ENCODE data around the gene ELF2. TPM values are rescaled to one million over a fixed set of nuclear protein-coding genes. Genes with fewer than 3 reads are reported as not detected.
"Not testable (repeated sequence)": the region's sequence is repeated elsewhere in the genome, so short reads cannot be mapped to it uniquely, and the experiment has no call there.

ELF2 gene
- total and polyA plus RNA-seq, 5 donors, result 15.6 to 44.0 (median 42.7) TPM

- ATAC-seq (no peak), DNase-seq (no peak)
- WGBS, result 90% methylated on average over 4 of the region's 4 CpGs
- intact Hi-C loops (cut with DNase I), result no loop called here
- peak overlapping the region; percentile 24 for H3K27ac ChIP-seq (ENCODE audit: low read length)
- H3K9me3 ChIP-seq (ENCODE audit: control insufficient read depth, low read length), result no peaks in the 10 kb centered on the region
- no peaks in the 10 kb centered on the region for H3K4me1 ChIP-seq (ENCODE audit: control insufficient read depth, insufficient read depth, low read length)
- H3K4me3 ChIP-seq (ENCODE audit: low read length), result no peak overlapping the region
- no peaks in the 10 kb centered on the region for H3K27me3 ChIP-seq (ENCODE audit: control insufficient read depth, insufficient read depth)
Observed at GRCh38 chr4:139078926-139079325, 98.1 kb downstream of the ELF2 start.

- 33% methylated on average over 1 of the region's 1 CpG for WGBS
- no peaks in the 10 kb centered on the region for H3K9me3 ChIP-seq (ENCODE audit: control insufficient read depth, low read length)
- H3K4me3 ChIP-seq (ENCODE audit: low read length), result no peak overlapping the region
- DNase-seq (no peak), ATAC-seq (no peak)
- no peaks in the 10 kb centered on the region for H3K4me1 ChIP-seq (ENCODE audit: control insufficient read depth, insufficient read depth, low read length)
- H3K27me3 ChIP-seq (ENCODE audit: control insufficient read depth, insufficient read depth), result no peaks in the 10 kb centered on the region
- intact Hi-C loops (cut with DNase I), result no loop called here
- H3K27ac ChIP-seq (ENCODE audit: low read length), result no peak overlapping the region
Observed at GRCh38 chr4:139077567-139078355, 99.3 kb downstream of the ELF2 start.

- no peak overlapping the region for H3K4me3 ChIP-seq (ENCODE audit: low read length)
- intact Hi-C loops (cut with DNase I), result no loop called here
- peak; percentile 75 to 84 for ATAC-seq
- H3K9me3 ChIP-seq (ENCODE audit: control insufficient read depth, low read length), result no peaks in the 10 kb centered on the region
- no peak for DNase-seq
- H3K27me3 ChIP-seq (ENCODE audit: control insufficient read depth, insufficient read depth), result no peaks in the 10 kb centered on the region
- WGBS, result 77% methylated on average over 1 of the region's 1 CpG
- H3K4me1 ChIP-seq (ENCODE audit: control insufficient read depth, insufficient read depth, low read length), result no peaks in the 10 kb centered on the region
- no peak overlapping the region for H3K27ac ChIP-seq (ENCODE audit: low read length)
Observed at GRCh38 chr4:139076016-139076744, 100.8 kb downstream of the ELF2 start.

GRCh38 chr4:139060591-139060990, 116.4 kb downstream of the ELF2 start:
- no peak for DNase-seq

GRCh38 chr4:139059026-139059425, 118.0 kb downstream of the ELF2 start:
- H3K9me3 ChIP-seq (ENCODE audit: control insufficient read depth, low read length); H3K27ac ChIP-seq (ENCODE audit: low read length); H3K4me1 ChIP-seq (ENCODE audit: control insufficient read depth, insufficient read depth, low read length); DNase-seq; H3K27me3 ChIP-seq (ENCODE audit: control insufficient read depth, insufficient read depth); H3K4me3 ChIP-seq (ENCODE audit: low read length); intact Hi-C loops (cut with DNase I): not testable (repeated sequence)
- peak; percentile 35 to 39 for ATAC-seq
- 53% methylated on average over 4 of the region's 4 CpGs for WGBS

More at GRCh38 chr4:139060591-139060990, 116.4 kb downstream of the ELF2 start:
- Histone ChIP-seq H3K27ac (ENCODE audit: low read length) (no peak overlapping the region), H3K4me3 (ENCODE audit: low read length) (no peak overlapping the region), H3K9me3 (ENCODE audit: control insufficient read depth, low read length) (no peaks in the 10 kb centered on the region), H3K4me1 (ENCODE audit: control insufficient read depth, insufficient read depth, low read length) (peaks cover 5% of the 10 kb centered on the region), H3K27me3 (ENCODE audit: control insufficient read depth, insufficient read depth) (no peaks in the 10 kb centered on the region)
- no peak for ATAC-seq
- intact Hi-C loops (cut with DNase I), result no loop called here
- WGBS, result 96% methylated on average over 3 of the region's 3 CpGs

GRCh38 chr4:139054791-139055505, 122.1 kb downstream of the ELF2 start:
- no peak overlapping the region for H3K27ac ChIP-seq (ENCODE audit: low read length)
- peaks cover 5% of the 10 kb centered on the region for H3K4me1 ChIP-seq (ENCODE audit: control insufficient read depth, insufficient read depth, low read length)

GRCh38 chr4:139053909-139054308, 123.1 kb downstream of the ELF2 start:
- Histone ChIP-seq H3K4me1 (ENCODE audit: control insufficient read depth, insufficient read depth, low read length) (peaks cover under 1% of the 10 kb centered on the region), H3K9me3 (ENCODE audit: control insufficient read depth, low read length) (no peaks in the 10 kb centered on the region), H3K27me3 (ENCODE audit: control insufficient read depth, insufficient read depth) (no peaks in the 10 kb centered on the region), H3K4me3 (ENCODE audit: low read length) (no peak overlapping the region), H3K27ac (ENCODE audit: low read length) (no peak overlapping the region)
- DNase-seq (no peak), ATAC-seq (peak; percentile 40 to 53)
- WGBS, result 79% methylated on average over 1 of the region's 1 CpG
- intact Hi-C loops (cut with DNase I), result no loop called here

More at GRCh38 chr4:139054791-139055505, 122.1 kb downstream of the ELF2 start:
- Histone ChIP-seq H3K4me3 (ENCODE audit: low read length) (no peak overlapping the region), H3K9me3 (ENCODE audit: control insufficient read depth, low read length) (no peaks in the 10 kb centered on the region), H3K27me3 (ENCODE audit: control insufficient read depth, insufficient read depth) (no peaks in the 10 kb centered on the region)
- WGBS, result 36% methylated on average over 1 of the region's 1 CpG
- intact Hi-C loops (cut with DNase I), result no loop called here
- DNase-seq, result no peak
- ATAC-seq, result no peak

- intact Hi-C loops (cut with DNase I), result no loop called here
- Histone ChIP-seq H3K27me3 (ENCODE audit: control insufficient read depth, insufficient read depth) (no peaks in the 10 kb centered on the region), H3K27ac (ENCODE audit: low read length) (no peak overlapping the region), H3K4me1 (ENCODE audit: control insufficient read depth, insufficient read depth, low read length) (no peaks in the 10 kb centered on the region), H3K9me3 (ENCODE audit: control insufficient read depth, low read length) (no peaks in the 10 kb centered on the region), H3K4me3 (ENCODE audit: low read length) (no peak overlapping the region)
- 88% methylated on average over 2 of the region's 2 CpGs for WGBS
- ATAC-seq, result no peak
- DNase-seq, result no peak
Observed at GRCh38 chr4:139050446-139050845, 126.6 kb downstream of the ELF2 start.

- no peak overlapping the region for H3K27ac ChIP-seq (ENCODE audit: low read length)
- intact Hi-C loops (cut with DNase I), result no loop called here
- WGBS, result 77% methylated on average over 3 of the region's 3 CpGs
- no peaks in the 10 kb centered on the region for H3K9me3 ChIP-seq (ENCODE audit: control insufficient read depth, low read length)
- no peaks in the 10 kb centered on the region for H3K27me3 ChIP-seq (ENCODE audit: control insufficient read depth, insufficient read depth)
- H3K4me3 ChIP-seq (ENCODE audit: low read length), result no peak overlapping the region
- no peak for ATAC-seq
- DNase-seq, result no peak
- peaks cover 2% of the 10 kb centered on the region for H3K4me1 ChIP-seq (ENCODE audit: control insufficient read depth, insufficient read depth, low read length)
Observed at GRCh38 chr4:139048026-139048425, 129.0 kb downstream of the ELF2 start.

- Histone ChIP-seq H3K9me3 (ENCODE audit: control insufficient read depth, low read length) (no peaks in the 10 kb centered on the region), H3K4me1 (ENCODE audit: control insufficient read depth, insufficient read depth, low read length) (peaks cover 2% of the 10 kb centered on the region), H3K27ac (ENCODE audit: low read length) (no peak overlapping the region), H3K27me3 (ENCODE audit: control insufficient read depth, insufficient read depth) (no peaks in the 10 kb centered on the region), H3K4me3 (ENCODE audit: low read length) (no peak overlapping the region)
- no peak for DNase-seq
- 72% methylated on average over 2 of the region's 2 CpGs for WGBS
- intact Hi-C loops (cut with DNase I), result no loop called here
- no peak for ATAC-seq
Observed at GRCh38 chr4:139044291-139044690, 132.7 kb downstream of the ELF2 start.

GRCh38 chr4:139042981-139043460, 134.0 kb downstream of the ELF2 start:
- H3K4me1 ChIP-seq (ENCODE audit: control insufficient read depth, insufficient read depth, low read length), result peaks cover 2% of the 10 kb centered on the region
- H3K4me3 ChIP-seq (ENCODE audit: low read length), result no peak overlapping the region
- H3K9me3 ChIP-seq (ENCODE audit: control insufficient read depth, low read length), result no peaks in the 10 kb centered on the region
- DNase-seq, result peak in 1 of 3 donors; percentile 36
- H3K27ac ChIP-seq (ENCODE audit: low read length), result no peak overlapping the region
- 63% methylated on average over 10 of the region's 10 CpGs for WGBS
- no peaks in the 10 kb centered on the region for H3K27me3 ChIP-seq (ENCODE audit: control insufficient read depth, insufficient read depth)
- intact Hi-C loops (cut with DNase I), result no loop called here
- ATAC-seq, result peak; percentile 65 to 89
